Measurements from ENCODE around the gene FCSK. TPM values are rescaled to one million over a fixed set of nuclear protein-coding genes. Genes with fewer than 3 reads are reported as not detected.

Gene FCSK
- total and polyA plus RNA-seq, 2 of the 13 experiments (the other 11 are each of a cell fraction or from before 2014, with no cell fraction given): 9.1 to 19.2 TPM

GRCh38 chr16:70470927-70471341 is 16.5 kb downstream of the FCSK start (continued):
- TF ChIP-seq SRY (CRISPR knock-in tag; IDR thresholded peaks at IDR 0.05) (0 out of 2 replicates have a peak, but pooled peaks have one; percentile 47), KDM5A (IDR thresholded peaks at IDR 0.05; ENCODE audit: borderline replicate concordance, low read length) (no peak), FIP1L1 (IDR thresholded peaks at IDR 0.05; ENCODE audit: borderline replicate concordance, insufficient read depth, low read depth, low read length) (no peak), ZNF207 (IDR thresholded peaks at IDR 0.05; ENCODE audit: borderline replicate concordance) (no peak), MLX (CRISPR knock-in tag; IDR thresholded peaks at IDR 0.05) (no peak), CREBL2 (CRISPR knock-in tag; IDR thresholded peaks at IDR 0.05; ENCODE audit: borderline replicate concordance) (no peak), ADNP (CRISPR knock-in tag; IDR thresholded peaks at IDR 0.05) (no peak), ZBTB7A (CRISPR knock-in tag; IDR thresholded peaks at IDR 0.05) (no peak), ZBTB39 (CRISPR knock-in tag; IDR thresholded peaks at IDR 0.05) (no peak), ATF6 (CRISPR knock-in tag; conservative IDR thresholded peaks at IDR 0.05) (no peak), ZNF891 (CRISPR knock-in tag; IDR thresholded peaks at IDR 0.05) (no peak), NR2F1 (CRISPR knock-in tag; IDR thresholded peaks at IDR 0.05) (no peak), ZSCAN21 (CRISPR knock-in tag; IDR thresholded peaks at IDR 0.05; ENCODE audit: borderline replicate concordance) (peak; percentile 52; the same call in 1 of the 2 replicates), ZNF20 (CRISPR knock-in tag; IDR thresholded peaks at IDR 0.05) (no peak), TOE1 (CRISPR knock-in tag; IDR thresholded peaks at IDR 0.05) (no peak), AKAP8 (CRISPR knock-in tag; IDR thresholded peaks at IDR 0.05) (peak; percentile 75), PLSCR1 (CRISPR knock-in tag; IDR thresholded peaks at IDR 0.05; ENCODE audit: borderline replicate concordance) (no peak), HOXA3 (CRISPR knock-in tag; IDR thresholded peaks at IDR 0.05) (peak; percentile 29), MED8 (CRISPR knock-in tag; IDR thresholded peaks at IDR 0.05; ENCODE audit: insufficient replicate concordance) (no peak)

All from HepG2 (cell line).